Natural killer cell treated with Interleukin-12 subunit alpha and Interleukin-12 subunit beta and Interleukin-15 and Interleukin-18, amount 100 ng/mL, for 72 hours (primary cell): ENCODE results near the gene IL18. TPM values are rescaled to one million over a fixed set of nuclear protein-coding genes. Genes with fewer than 3 reads are reported as not detected.

Experiments used
- ATAC-seq, 2 donors: fragments of 150-1000 bp; cut with Tn5 transposase in 1 of 2; sonication (Bioruptor Pico), chemical (Tn5 transposase) in 1 of 2; 2 replicates each; pipeline ENCODE4 v1.10.0; 2021
- DNase-seq: peaks from one replicate; pipeline ENCODE4 v3.0.0; 2022; ENCODE audit warnings: low spot score
- H3K27ac Mint-ChIP-seq, 2 donors: 1 replicate in 1 of 2; 2 replicates in 1 of 2; pipeline ENCODE4 v1.8.0; 2022; ENCODE audit warnings: mixed read lengths in 2 of 2, mild to moderate bottlenecking in 1 of 2, moderate library complexity in 1 of 2
- H3K27me3 Mint-ChIP-seq, 2 donors: 1 replicate in 1 of 2; 2 replicates in 1 of 2; pipeline ENCODE4 v1.8.0; 2022; ENCODE audit warnings: mixed read lengths in 2 of 2
- H3K36me3 Mint-ChIP-seq: one replicate; pipeline ENCODE4 v1.8.0; 2022; ENCODE audit warnings: mixed read lengths
- H3K4me1 Mint-ChIP-seq, 2 donors: 1 replicate in 1 of 2; 2 replicates in 1 of 2; pipeline ENCODE4 v1.8.0; 2022; ENCODE audit warnings: low read depth in 2 of 2, mixed read lengths in 2 of 2, mild to moderate bottlenecking in 1 of 2
- H3K4me3 Mint-ChIP-seq: one replicate; pipeline ENCODE4 v1.8.0; 2022; ENCODE audit warnings: mixed read lengths
- H3K9me3 Mint-ChIP-seq: 2 replicates; pipeline ENCODE4 v1.8.0; 2022; ENCODE audit warnings: mixed read lengths
- total RNA-seq, 2 donors: library from RNA; stranded (reverse); gene quantifications; one replicate each; pipeline ENCODE4 v1.2.3, GENCODE V29; 2022

The IL18 gene
- total RNA-seq, 2 donors from 2014 or later = 1.3 to 4.6 TPM

DNA sequence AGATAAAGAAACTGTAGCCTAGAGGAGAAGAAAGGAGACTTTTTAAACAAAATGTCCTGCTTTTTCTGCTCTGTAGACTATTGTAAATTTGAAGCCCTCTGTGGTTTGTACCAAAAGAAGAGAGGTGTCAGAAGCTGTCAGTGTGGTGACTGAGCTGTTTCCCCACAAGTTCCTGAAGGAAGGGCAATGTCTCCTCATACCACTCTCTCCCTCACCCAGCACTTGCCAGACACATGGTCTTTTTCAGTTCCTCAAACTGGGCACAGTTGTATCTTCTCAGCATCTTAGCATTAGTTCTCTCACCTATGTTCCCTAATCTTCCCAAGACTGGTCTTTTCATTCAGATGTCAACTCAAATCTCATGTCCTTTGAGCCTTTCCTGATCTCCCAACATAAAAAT, 15.7 kb upstream of the IL18 start:
- Mint-ChIP-seq H3K36me3 (no peaks in the 10 kb centered on the region), H3K4me1 (peaks cover 30 to 44% of the 10 kb centered on the region in 2 donors), H3K27me3 (peaks cover 7 to 16% of the 10 kb centered on the region in 2 donors), H3K27ac (no peak overlapping the region), H3K4me3 (peak overlapping the region; percentile 49), H3K9me3 (no peaks in the 10 kb centered on the region)
- ATAC-seq = peak in 1 of 2 donors; percentile 73
- DNase-seq = no peak

DNA sequence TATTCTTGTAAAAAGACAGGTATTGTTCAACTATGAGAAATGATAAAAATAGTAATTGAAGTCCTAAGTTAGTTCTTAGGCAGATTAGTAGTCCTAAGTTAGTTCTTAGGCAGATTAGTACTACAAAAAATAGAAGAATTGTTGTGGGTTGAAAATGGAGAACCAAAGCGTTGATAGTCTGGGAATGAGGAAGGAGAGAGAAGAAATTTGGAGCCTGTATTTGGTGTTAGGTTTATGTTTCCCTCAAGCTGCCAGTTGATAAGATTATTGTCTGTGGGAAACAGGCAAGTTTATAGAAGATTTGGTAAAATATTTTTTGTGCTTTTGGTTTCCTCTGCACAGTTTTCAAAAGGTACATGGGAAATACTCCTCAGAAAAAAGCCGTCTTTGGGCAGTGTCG, 15.0 kb upstream of the IL18 start:
- Mint-ChIP-seq H3K4me3 (peak overlapping the region; percentile 49), H3K27ac (no peak overlapping the region), H3K4me1 (peaks cover 31 to 45% of the 10 kb centered on the region in 2 donors), H3K36me3 (no peaks in the 10 kb centered on the region), H3K27me3 (peaks cover 11 to 17% of the 10 kb centered on the region in 2 donors), H3K9me3 (no peaks in the 10 kb centered on the region)
- no peak for ATAC-seq
- no peak for DNase-seq

DNA sequence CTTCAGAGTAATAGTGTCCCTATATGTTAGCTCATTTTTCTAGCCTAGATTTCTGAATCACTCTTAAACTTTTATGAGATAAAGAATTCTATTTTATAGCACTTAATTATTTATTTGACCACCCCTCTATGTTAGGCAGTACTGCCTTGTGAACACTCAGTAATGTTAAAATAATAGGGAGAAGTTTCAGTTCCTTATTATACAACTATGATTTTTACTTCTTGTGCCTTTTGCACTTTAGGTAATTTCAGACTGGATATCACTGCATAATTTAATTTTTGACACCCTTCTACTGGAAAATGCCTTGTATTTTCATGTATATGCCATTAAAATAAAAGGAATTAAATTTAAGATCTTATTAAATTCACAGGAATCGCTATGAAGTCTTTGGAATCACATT, 14.5 kb upstream of the IL18 start:
- Mint-ChIP-seq H3K36me3 (no peaks in the 10 kb centered on the region), H3K4me1 (peaks cover 31 to 45% of the 10 kb centered on the region in 2 donors), H3K27me3 (peaks cover 11 to 17% of the 10 kb centered on the region in 2 donors), H3K9me3 (no peaks in the 10 kb centered on the region), H3K4me3 (no peak overlapping the region), H3K27ac (no peak overlapping the region)
- no peak for DNase-seq
- no peak for ATAC-seq

DNA sequence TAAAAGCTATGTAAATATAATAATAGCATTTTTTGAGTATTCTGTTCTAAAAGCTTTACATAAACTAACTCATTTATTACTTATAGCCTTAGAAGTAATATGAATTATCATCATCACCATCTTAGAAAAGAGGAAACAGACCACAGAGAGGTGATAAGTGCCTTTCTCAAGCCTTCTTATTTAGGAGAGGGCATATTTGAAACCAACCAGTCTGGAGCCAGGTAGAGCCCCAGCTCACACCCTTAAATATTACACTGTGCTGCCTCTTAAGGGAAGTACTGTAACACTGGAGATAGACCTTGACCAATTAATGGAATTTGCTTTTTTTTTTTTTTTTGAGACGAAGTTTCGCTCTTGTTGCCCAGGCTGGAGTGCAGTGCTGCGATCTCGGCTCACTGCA, 13.7 kb upstream of the IL18 start:
- ATAC-seq = no peak
- no peak overlapping the region for H3K4me3 Mint-ChIP-seq
- no peak overlapping the region for H3K27ac Mint-ChIP-seq
- H3K4me1 Mint-ChIP-seq = peaks cover 27 to 45% of the 10 kb centered on the region in 2 donors
- no peaks in the 10 kb centered on the region for H3K36me3 Mint-ChIP-seq
- H3K27me3 Mint-ChIP-seq = peaks cover 11 to 17% of the 10 kb centered on the region in 2 donors
- DNase-seq = no peak
- H3K9me3 Mint-ChIP-seq = no peaks in the 10 kb centered on the region

DNA sequence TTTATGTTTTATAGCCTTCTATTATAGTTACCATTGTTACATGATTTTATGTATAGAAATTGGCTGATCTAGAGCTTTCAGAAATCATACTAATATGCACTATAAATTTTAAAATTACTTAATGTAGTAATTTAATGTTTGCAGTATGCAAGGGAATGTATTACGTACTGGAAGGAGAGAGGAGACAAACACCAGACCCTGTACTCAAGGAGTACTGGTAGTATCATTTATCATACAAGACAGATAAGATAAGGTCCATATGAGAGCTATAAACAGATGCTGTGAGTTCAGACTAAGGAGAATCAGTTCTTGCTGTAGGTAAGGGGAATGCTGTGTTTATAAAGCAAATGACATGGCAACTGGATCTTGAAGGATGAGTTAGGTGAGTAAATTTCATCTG, 12.2 kb upstream of the IL18 start:
- H3K27me3 Mint-ChIP-seq = peaks cover 11 to 17% of the 10 kb centered on the region in 2 donors
- ATAC-seq = no peak
- peaks cover 27 to 45% of the 10 kb centered on the region in 2 donors for H3K4me1 Mint-ChIP-seq
- H3K27ac Mint-ChIP-seq = no peak overlapping the region
- H3K9me3 Mint-ChIP-seq = no peaks in the 10 kb centered on the region
- DNase-seq = no peak
- H3K36me3 Mint-ChIP-seq = no peaks in the 10 kb centered on the region
- H3K4me3 Mint-ChIP-seq = no peak overlapping the region

DNA sequence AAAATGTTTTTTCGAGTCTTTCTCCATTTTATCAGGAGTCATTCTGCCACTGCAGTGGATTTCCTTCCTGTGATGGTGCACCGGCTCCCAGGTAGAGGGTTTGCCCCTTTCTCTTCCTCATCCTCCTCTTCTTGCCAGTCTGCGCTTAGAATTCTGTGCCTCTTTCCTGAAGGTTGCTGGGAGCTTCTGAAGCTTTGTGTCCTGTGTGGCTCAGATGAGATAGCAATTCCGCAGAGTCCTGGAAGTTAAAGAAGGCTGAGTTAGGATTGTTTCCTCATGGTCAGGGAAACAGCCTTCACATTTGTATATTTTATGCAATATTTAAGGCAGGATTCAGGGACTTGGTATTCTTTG, 11.7 kb upstream of the IL18 start:
- H3K27me3 Mint-ChIP-seq = peaks cover 11 to 14% of the 10 kb centered on the region in 2 donors
- H3K27ac Mint-ChIP-seq = no peak overlapping the region
- H3K9me3 Mint-ChIP-seq = no peaks in the 10 kb centered on the region
- peaks cover 24 to 45% of the 10 kb centered on the region in 2 donors for H3K4me1 Mint-ChIP-seq
- ATAC-seq (no peak), DNase-seq (no peak)
- H3K36me3 Mint-ChIP-seq = no peaks in the 10 kb centered on the region
- peak overlapping the region; percentile 75 for H3K4me3 Mint-ChIP-seq

DNA sequence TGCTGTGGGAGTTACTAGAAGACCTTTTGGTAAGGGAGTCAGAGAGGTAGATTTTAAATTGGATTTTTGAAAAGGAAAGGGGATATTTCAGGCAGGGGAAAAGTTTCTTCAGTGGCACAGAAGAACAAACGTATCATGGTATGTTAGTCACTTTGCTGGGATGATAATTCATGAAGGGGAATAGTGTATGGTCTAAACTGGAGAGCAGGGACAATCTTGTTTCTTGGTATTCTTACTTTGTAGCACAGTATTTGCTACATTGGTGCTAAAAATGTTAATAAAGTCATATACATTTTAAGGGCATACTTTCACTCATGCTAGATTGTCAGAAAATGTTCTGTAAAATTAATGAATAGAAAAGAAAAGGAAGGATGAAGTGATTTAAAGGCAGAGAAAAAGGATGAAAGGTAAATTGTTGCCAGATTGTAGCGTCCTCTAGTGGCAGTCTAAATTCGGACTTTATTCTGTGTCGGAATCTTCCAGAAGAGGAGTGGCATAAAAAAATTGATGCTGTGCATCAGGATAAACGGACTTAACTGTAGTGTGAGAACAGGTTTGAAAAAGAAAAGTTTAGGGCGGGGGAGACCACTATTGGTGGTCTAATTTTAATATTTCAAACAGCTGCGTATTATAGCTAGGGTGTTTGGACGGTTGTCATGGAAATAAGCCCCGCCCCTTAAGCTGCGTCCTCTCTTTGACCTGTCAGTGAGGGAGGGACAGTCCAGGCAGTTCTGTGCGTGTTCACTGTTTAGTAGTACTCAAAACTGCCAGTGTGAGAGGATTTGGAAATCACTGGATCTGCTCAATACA, 11.1 kb upstream of the IL18 start, which contains the start of gene BCO2:
BCO2 (plus strand) TSS at position 724 of the 810 bp plus-strand sequence. CDS start 90 bp downstream, outside the sequence.
- Mint-ChIP-seq H3K4me1 (peaks cover 24 to 44% of the 10 kb centered on the region in 2 donors), H3K27ac (peak within 1 kb of the TSS in 1 of 2 donors; percentile 61), H3K36me3 (no peaks in the 10 kb centered on the region), H3K4me3 (peak within 1 kb of the TSS; percentile 75), H3K9me3 (no peaks in the 10 kb centered on the region), H3K27me3 (peaks cover 11 to 14% of the 10 kb centered on the region in 2 donors)
- peak; percentile 75 to 85 for ATAC-seq
- DNase-seq = peak; percentile 66

DNA sequence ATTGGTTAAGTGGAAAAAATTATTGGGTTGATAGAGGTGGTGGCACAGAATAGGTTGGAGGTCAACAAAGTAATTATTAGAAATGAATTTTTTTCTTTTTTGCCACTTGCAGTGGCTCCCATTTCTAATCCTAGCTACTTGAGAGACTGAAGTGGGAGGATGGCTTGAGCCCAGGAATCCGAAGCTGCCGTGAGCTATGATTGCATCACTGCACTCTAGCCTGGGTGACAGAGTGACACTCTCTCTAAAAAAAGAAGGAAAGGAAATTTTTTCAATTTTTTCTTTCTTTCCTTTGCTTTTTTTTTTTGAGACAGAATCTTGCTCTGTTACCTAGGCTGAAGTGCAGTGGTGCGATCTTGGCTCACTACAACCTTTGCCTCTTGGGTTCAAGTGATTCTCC, 9.3 kb upstream of the IL18 start:
- DNase-seq (no peak), ATAC-seq (no peak)
- Mint-ChIP-seq H3K4me3 (no peak overlapping the region), H3K27me3 (peaks cover 11 to 12% of the 10 kb centered on the region in 2 donors), H3K27ac (no peak overlapping the region), H3K4me1 (peaks cover 10 to 29% of the 10 kb centered on the region in 2 donors), H3K9me3 (no peaks in the 10 kb centered on the region), H3K36me3 (no peaks in the 10 kb centered on the region)

DNA sequence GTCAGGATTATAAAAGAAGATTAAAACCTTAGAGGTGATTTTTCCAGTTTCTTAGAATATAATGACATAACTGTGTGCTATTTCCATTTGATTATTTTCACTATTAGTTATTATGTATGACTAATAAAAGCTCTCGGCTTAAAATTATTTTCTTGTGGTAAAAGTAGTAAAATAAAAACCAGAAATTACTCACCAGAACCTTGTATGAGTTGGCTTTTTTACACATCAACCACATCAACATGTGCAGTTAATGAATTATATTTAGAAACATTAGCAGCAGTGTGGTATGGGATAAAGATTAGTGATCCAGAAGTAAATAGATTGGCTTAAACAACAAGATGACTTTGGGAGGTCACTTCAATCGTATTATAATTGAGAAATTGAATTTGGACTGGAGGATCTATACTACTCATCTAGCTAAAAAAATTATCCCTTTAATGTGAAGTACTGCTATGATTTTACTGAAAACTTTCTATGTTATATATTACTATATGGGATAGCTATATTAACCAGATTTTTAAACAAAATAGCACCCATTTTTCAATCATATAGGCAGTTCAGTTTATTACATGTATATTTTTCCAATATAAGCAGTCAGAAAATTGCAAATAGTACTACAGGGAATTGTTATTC, 8.6 kb upstream of the IL18 start:
- H3K27ac Mint-ChIP-seq = no peak overlapping the region
- H3K4me1 Mint-ChIP-seq = peaks cover 8 to 22% of the 10 kb centered on the region in 2 donors
- H3K4me3 Mint-ChIP-seq = no peak overlapping the region
- ATAC-seq = no peak
- no peaks in the 10 kb centered on the region for H3K36me3 Mint-ChIP-seq
- no peaks in the 10 kb centered on the region for H3K9me3 Mint-ChIP-seq
- H3K27me3 Mint-ChIP-seq = peaks cover 11 to 12% of the 10 kb centered on the region in 2 donors
- no peak for DNase-seq

DNA sequence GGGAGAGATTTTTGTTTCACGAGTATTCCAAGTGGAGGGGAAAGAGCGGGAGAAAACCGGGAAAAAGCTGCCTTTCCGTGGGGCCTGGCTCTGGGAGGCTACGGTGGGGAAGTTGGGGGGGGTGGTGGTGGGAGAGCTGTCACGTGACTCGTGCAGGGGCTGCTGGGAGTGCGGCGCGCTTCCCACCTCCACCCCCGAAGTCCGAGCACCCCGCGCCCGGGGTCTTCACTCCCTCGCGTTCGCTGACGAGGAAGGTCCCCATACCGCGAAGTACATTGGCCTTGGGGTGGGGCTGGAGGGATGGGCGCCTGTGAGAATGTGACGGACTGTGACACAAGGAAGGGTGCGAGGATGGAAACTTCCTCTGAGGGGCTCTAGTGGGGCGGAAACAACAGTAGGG, 3.3 kb upstream of the IL18 start, which contains the start of gene TEX12:
TEX12 (plus strand) TSS at position 228 of the 400 bp plus-strand sequence. CDS start 1,897 bp downstream, outside the sequence.
- no peak within 1 kb of the TSS for H3K27ac Mint-ChIP-seq
- ATAC-seq (no peak), DNase-seq (no peak)
- H3K4me3 Mint-ChIP-seq = no peak within 1 kb of the TSS
- no peaks in the 10 kb centered on the region for H3K9me3 Mint-ChIP-seq
- peaks cover 2 to 4% of the 10 kb centered on the region in 2 donors for H3K27me3 Mint-ChIP-seq
- H3K4me1 Mint-ChIP-seq = peaks cover 14 to 17% of the 10 kb centered on the region in 2 donors
- peaks cover 2% of the 10 kb centered on the region for H3K36me3 Mint-ChIP-seq

DNA sequence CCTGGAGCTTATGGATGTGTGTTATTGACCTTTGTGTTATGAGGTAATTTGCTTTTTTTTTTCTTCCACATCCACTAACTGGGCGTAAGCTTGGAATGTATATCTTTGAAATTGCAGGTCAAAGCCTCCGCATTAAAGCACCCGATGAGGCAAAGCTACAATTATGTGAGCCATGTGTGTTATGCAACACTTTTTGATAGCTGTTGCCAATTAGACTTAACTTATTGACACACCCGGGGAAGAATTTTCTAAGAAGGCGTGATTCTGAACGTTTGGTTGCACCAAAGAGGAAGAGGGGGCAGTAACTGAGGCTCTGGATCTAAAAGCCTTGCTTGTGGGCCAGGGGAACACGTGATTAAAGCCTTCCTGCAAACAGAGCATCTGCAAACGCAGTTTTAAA, 2.7 kb upstream of the IL18 start:
- H3K9me3 Mint-ChIP-seq = no peaks in the 10 kb centered on the region
- no peak overlapping the region for H3K4me3 Mint-ChIP-seq
- no peak overlapping the region for H3K27ac Mint-ChIP-seq
- peaks cover 4 to 7% of the 10 kb centered on the region in 2 donors for H3K27me3 Mint-ChIP-seq
- H3K36me3 Mint-ChIP-seq = peaks cover 6% of the 10 kb centered on the region
- H3K4me1 Mint-ChIP-seq = peaks cover 14 to 20% of the 10 kb centered on the region in 2 donors
- DNase-seq = no peak
- ATAC-seq = no peak

DNA sequence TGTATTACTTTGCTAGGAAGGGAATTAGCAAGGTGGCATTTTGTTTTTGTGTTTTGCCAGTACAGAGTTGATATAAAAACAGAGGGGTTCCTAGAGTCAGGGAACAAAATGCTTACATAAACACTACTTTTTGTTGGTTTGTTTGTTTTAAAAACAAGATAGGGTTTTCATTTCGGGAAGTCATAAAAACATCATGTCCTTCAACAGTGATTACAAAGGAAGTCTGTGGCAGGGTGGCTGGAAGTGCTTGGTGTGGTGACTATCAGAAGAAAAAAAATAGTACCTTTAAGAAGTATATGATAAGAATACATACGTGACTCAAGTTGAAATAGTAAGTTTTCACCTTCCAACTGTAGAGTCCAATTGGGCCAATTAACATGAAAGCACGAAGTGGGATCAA, 1.2 kb upstream of the IL18 start:
- peaks cover 6% of the 10 kb centered on the region for H3K36me3 Mint-ChIP-seq
- no peak overlapping the region for H3K4me3 Mint-ChIP-seq
- no peak for DNase-seq
- H3K27me3 Mint-ChIP-seq = peaks cover 4 to 7% of the 10 kb centered on the region in 2 donors
- no peak for ATAC-seq
- H3K27ac Mint-ChIP-seq = no peak overlapping the region
- H3K9me3 Mint-ChIP-seq = no peaks in the 10 kb centered on the region
- peaks cover 14 to 24% of the 10 kb centered on the region in 2 donors for H3K4me1 Mint-ChIP-seq

DNA sequence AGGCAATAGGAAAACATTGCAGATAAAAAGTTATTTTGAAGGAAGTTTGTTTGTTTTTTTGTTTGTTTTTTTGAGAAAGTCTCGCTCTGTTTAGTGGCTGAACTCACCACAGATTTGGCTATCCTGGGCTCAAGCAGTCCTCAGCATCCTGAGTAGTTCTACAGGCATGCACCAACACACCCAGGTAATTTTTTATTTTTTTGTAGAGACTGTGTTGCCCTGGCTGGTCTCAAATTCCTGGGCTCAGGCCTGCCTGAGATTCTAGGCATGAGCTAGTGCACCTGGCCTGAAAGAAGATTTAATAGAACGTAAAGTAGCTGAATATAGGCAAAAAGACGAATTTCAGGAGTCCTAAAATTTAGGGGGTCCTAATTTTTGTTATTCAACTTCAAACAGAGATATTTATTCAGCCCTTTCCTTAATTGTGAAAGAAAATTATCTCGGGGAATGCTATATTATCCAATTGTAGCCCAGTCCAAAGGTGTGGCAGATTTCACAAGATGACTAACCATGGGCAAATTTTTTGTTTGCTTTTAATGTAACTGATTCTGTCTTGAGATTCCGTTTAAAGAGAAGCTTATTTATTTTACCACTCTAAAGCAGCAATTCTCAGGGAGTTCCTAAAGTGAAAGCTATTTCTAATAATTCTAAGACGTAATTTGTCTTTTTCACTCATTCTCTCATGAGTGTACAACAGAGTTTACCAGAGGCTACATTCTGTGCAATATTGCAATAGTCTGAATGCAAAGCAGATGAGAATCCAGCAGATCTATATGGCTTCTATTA, 940 bp downstream of the IL18 start:
- ATAC-seq = no peak
- no peak for DNase-seq
- Mint-ChIP-seq H3K4me3 (no peak overlapping the region), H3K9me3 (no peaks in the 10 kb centered on the region), H3K27ac (no peak overlapping the region), H3K27me3 (peaks cover 4 to 7% of the 10 kb centered on the region in 2 donors), H3K36me3 (peaks cover 6% of the 10 kb centered on the region), H3K4me1 (peaks cover 20 to 38% of the 10 kb centered on the region in 2 donors)
